Activated CD4-positive, alpha-beta T cell treated with anti-CD3 and anti-CD28 coated beads, Interleukin-10, Interleukin-2, amounts not matched to agents 100 ng/mL and 50 ng/mL, durations not matched to agents 16 hours and 8 hours (primary cell): ENCODE results near the gene UGT1A6.
A peak's percentile ranks its signal among the peaks of the same experiment; 100 is the strongest.
"Not testable (repeated sequence)": the region's sequence is repeated elsewhere in the genome, so short reads cannot be mapped to it uniquely, and the experiment has no call there.

Experiments
- DNase-seq: peaks from one replicate; pipeline ENCODE4 v3.0.0-alpha.2; 2020

UGT1A6 gene

DNA sequence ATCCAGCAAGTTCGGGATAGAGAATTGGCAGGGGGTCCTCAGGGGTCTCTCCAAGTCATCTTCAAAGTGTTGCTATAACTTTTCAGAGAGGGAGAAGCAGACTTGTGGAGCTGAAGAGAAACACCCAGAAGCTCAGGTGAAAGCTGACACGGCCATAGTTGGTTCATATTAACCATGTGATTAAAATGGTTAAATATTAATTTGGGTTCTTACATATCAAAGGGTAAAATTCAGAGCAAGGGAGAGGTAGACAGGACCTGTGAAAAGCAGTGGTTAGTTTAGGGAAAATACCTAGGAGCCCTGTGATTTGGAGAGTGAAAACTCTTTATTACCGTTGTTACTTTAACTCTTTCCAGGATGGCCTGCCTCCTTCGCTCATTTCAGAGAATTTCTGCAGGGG, at the start of gene UGT1A6:
UGT1A6 (plus strand) TSS at position 243 of the 400 bp plus-strand sequence; CDS start at position 358, 115 bp downstream.
- DNase-seq = no peak

- DNase-seq = no peak
Measured at GRCh38 chr2:233643128-233643527, 49.6 kb upstream of the UGT1A6 start.

DNA sequence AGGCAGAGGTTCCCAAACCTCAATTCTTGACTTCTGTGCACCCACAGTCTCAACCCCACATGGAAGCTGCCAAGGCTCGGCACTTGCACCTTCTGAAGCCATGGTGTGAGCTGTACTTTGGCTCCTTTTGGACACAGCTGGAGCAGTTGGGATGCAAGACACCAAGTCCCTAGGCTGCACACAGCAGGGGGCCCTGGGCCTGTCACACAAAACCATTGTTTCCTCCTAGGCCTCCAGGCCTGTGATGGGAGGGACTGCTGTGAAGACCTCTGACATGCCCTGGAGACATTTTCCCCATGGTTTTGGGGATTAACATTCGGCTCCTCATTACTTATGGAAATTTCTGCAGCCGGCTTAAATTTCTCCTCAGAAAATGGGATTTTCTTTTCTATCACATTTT, 46.7 kb upstream of the UGT1A6 start:
- DNase-seq = not testable (repeated sequence)

GRCh38 chr2:233650981-233651380, 41.7 kb upstream of the UGT1A6 start:
- DNase-seq = no peak

DNA sequence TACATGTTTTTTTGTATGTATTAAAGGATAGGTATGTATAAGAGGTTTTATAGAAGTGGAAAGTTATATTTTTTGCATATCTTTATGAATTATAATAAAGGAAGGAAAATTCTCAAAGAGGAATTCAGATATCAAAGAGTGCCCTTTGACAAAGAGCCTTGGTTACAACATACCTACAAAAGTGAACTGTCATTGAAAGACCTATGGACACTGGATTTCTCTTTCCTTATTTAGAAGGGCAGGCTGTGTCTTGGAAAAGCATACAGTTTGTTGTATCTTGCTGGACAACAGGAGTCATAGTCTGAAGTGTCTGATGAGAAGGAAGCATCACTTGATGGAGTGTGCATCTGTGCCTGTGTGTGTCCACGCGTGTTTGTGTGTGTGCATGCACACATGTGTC, 41.3 kb upstream of the UGT1A6 start:
- no peak for DNase-seq

DNA sequence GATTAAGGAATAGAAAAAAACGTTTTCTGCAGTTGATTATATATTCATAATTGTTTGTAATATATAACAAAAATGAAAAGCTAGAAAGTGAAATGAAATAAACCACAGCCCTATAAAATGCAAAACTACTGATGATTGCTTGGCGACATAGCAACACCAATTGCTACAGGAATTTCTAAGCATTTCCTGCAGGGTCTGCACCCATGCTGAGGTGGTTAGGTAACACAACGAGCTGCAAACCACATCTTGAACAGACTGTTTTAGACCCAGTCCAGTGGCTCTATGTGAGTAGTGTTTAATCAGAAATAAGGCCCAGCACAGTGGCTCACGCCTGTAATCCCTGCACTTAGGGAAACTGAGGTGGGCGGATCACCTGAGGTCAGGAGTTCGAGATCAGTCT, 38.2 kb upstream of the UGT1A6 start:
- DNase-seq = no peak

GRCh38 chr2:233655043-233655442, 37.6 kb upstream of the UGT1A6 start:
- no peak for DNase-seq

- not testable (repeated sequence) for DNase-seq
Measured at GRCh38 chr2:233655943-233656342, 36.7 kb upstream of the UGT1A6 start.

DNA sequence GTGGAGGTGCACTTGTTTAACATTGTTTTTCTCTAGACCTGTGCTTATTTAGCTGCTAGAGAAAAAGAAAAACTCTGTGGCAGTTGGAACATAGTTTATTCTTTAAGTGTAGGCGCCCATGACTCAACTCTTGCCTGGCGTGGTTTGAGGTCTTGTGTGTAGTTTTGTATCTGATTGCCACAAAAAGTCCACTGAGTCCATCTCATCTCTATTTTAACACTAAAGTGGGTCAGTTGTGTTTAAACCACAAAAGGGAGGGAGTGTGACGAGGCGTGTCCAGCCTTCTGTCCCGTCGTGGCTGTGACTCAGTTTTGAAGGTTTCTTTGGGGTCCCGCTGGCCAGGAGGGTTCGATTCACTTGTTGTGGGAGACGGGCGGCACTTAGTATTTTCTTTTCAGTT, 36.2 kb upstream of the UGT1A6 start:
- DNase-seq = peak; percentile 11

DNA sequence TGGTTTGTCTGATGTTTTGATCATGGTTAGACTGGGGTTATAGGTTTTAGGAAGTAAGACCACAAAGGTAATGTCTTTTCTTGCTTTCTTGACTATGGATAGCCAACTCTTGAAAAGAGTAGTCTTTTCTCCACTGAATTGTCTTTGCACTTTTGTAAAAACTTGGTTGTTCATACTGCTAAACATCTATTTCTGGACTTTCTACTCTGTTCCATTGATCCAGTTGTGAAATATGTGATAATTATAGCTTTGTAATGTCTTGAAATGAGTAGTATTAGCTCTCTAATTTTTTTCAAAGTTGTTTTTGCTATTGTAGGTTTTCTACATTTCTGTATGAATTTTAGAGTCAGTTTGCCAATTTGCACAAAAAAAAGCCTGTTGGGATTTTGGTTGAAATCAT, 34.1 kb upstream of the UGT1A6 start:
- DNase-seq = no peak

GRCh38 chr2:233663911-233664310, 28.8 kb upstream of the UGT1A6 start:
- no peak for DNase-seq

DNA sequence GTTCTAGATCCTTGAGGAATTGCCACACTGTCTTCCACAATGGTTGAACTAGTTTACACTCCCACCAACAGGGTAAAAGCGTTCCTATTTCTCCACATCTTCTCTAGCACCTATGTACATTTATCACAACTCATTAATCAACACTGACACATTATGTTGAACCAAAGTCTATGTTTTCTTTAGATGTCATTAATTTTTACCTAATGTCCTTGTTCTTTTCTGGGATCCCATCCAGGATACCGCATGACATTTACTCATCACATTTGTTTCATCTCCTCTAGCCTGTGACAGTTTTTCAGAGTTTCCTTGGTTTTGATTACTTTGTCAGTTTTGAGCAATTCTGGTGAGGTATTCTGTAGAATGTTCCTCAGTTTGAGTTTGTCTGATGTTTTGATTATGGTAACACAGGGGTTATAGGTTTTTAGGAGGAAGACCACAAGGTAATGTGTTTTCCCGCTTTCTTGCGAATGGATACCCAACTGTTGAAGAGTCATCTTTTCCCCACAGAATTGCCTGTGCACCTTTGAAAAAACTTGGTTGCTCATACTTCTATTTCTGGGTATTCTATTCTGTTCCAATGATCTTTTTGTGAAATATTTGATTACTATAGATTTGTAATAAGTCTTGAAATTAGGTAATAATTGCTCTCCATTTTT, 24.0 kb upstream of the UGT1A6 start:
- no peak for DNase-seq

GRCh38 chr2:233671290-233672161, 21.2 kb upstream of the UGT1A6 start, which contains the start of gene UGT1A9:
UGT1A9 (plus strand) TSS chr2:233671898; CDS start chr2:233671935, 37 bp downstream.
- DNase-seq = no peak

DNA sequence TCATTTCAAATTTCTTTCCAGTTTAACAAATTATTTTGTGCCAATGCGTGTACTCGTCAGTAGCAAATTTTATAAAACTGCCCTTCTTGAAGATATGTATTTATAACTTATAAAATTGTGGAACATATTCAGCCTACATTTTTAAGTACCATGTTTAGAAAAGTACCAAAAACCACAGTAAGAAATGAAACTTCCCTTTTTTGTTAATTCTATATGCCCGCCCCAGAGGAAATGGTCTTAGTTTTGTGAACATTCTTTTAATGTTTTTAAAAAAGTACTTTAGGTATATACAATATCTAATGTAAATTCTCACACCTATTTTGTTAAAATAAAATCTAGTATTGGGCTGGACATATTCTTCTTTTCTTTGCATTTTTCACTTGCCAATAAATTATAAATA, 19.8 kb upstream of the UGT1A6 start:
- DNase-seq = no peak

- DNase-seq = no peak
Measured at GRCh38 chr2:233673896-233674295, 18.8 kb upstream of the UGT1A6 start.

DNA sequence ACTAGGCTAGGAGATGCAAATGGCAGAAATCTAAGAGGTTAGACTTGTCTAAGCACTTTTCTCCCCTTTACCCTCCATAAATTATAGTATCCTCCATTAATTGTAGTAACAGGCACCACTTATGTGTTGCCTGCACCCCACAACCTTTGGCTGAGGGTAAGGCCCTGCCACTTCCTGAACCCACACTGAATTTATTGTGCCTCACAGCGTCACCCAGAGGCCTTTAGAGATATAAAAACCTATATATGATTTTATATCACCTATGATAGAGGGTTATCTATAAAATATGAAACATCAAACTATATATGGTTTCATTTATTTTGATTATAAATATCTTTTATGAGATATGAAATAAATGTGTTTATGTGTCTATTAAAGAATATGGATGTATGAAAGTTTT, 18.4 kb upstream of the UGT1A6 start:
- no peak for DNase-seq

GRCh38 chr2:233674995-233675394, 17.7 kb upstream of the UGT1A6 start:
- DNase-seq = no peak

- DNase-seq = no peak
Measured at GRCh38 chr2:233676046-233676445, 16.6 kb upstream of the UGT1A6 start.

DNA sequence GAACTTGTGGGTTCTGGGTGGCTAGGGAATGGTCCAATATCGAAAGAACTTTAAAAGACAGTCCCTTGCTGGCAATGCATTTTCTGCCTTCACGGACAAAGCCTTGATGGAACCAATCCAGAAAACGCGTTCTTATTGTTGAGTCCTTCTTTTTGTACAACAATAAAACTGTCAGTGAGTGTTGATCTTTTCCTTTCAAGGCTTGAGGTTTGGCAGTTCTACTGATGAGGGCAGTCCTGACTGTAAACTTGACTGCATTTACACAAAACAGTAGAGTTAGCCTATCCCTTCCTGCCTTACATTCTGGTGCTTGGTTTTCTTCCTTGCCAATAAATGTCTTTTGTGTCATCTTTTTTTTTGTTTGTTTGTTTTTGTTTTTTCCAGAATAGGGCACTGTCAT, 13.5 kb upstream of the UGT1A6 start:
- no peak for DNase-seq

DNA sequence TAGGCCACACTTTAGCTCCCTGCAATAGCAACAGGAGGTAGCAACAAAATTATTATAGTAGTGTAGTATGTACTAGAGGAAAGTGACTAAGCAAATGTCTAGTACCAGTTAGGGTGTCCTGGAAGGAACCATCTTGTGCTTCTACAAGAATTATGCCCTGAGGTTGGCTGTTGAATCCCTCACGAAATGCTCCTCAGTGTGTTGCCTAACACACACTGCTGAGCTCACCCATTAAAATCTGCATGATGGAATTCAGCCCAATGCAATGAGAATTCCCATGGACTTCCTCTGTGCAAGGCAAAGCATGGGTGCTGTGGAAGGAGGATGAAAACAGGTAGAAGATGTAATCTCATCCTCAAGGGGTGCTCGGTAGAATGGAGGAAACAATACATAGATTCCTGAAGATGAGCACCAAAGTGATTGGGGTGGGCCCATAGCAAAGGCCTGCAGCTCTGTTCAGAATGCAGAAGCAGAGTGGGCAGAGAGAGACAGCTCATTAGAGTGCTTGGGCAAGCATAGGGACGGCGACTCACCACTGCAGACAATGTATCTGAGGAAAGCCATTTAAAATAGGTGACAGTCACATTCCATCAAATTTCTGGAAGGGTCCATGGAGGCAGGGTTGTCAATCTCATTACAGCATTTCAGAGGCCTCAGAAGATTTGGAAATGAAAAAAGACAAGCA, 12.2 kb upstream of the UGT1A6 start:
- DNase-seq = no peak

GRCh38 chr2:233681521-233682099, 11.1 kb upstream of the UGT1A6 start, which contains the start of gene UGT1A7:
UGT1A7 (plus strand) TSS chr2:233681901; CDS start chr2:233681938, 37 bp downstream.
- DNase-seq = no peak

GRCh38 chr2:233684640-233685039, 8.1 kb upstream of the UGT1A6 start:
- no peak for DNase-seq

GRCh38 chr2:233686928-233687327, 5.8 kb upstream of the UGT1A6 start:
- DNase-seq = no peak
